HepG2 (cell line): Measurements from ENCODE around the gene UNC5CL. TPM values are rescaled to one million over a fixed set of nuclear protein-coding genes. Genes with fewer than 3 reads are reported as not detected.
"Not testable (repeated sequence)": the region's sequence is repeated elsewhere in the genome, so short reads cannot be mapped to it uniquely, and the experiment has no call there.

Source experiments
- ATAC-seq: fragments of 200-7000 bp; cut with Tn5 transposase; 3 replicates; pipeline ENCODE4 v1.9.1; 2020; ENCODE audit warnings: mild to moderate bottlenecking, moderate library complexity
- BruUV-seq: library from RNA; stranded (reverse); fragments of 400-500 nt; replicated peaks from 2 replicates; lab custom pipeline; 2021; lab: Mats Ljungman, UMichigan
- CTCF ChIA-PET: fragments of 300-600 bp; formaldehyde crosslinking; extraction: SDS; loops from one replicate; lab custom pipeline; 2021; ENCODE audit warnings: low total read pairs, inconsistent platforms, low intra/inter-chr PET ratio; lab: Yijun Ruan, JAX
- POLR2A ChIA-PET: fragments of 350-600 bp; sonication (Branson Sonifier 250); formaldehyde crosslinking; loops from one replicate; lab custom pipeline; 2020; ENCODE audit warnings: antibody characterized with exemption, inconsistent platforms; lab: Yijun Ruan, JAX
- DNase-seq: peaks from one replicate; pipeline ENCODE4 v3.0.0-alpha.2; 2015; ENCODE audit warnings: low spot score
- FAIRE-seq: peaks from 3 replicates; lab custom pipeline; 2011; peaks lifted over from hg19 to GRCh38; lab: Jason Lieb, UNC
- H2AFZ ChIP-seq: one replicate; pipeline ENCODE4 v1.6.1; 2011; ENCODE audit warnings: low read length, inconsistent platforms
- H3K27ac ChIP-seq: fragments of 300-600 bp; 3 replicates; pipeline ENCODE4 v1.8.0; 2011; ENCODE audit warnings: mixed run types, mild to moderate bottlenecking, mixed read lengths, low read length, inconsistent platforms; ENCODE audit not compliant: insufficient read depth; ENCODE audit errors: extremely low read length
- H3K27me3 ChIP-seq, 2 experiments: fragments of 200-600 bp in 1 of 2; 2 replicates in 1 of 2; 3 replicates in 1 of 2; pipeline versions ENCODE4 v1.6.0 to v1.8.0; 2011; ENCODE audit warnings: low read length in 2 of 2, mild to moderate bottlenecking in 2 of 2, moderate library complexity in 2 of 2, inconsistent platforms in 1 of 2; ENCODE audit not compliant: insufficient read depth in 2 of 2, control insufficient read depth in 1 of 2
- H3K36me3 ChIP-seq, 2 experiments: fragments of 200-600 bp in 1 of 2; replicated peaks in 1 of 2; 2 replicates in 1 of 2; 3 replicates in 1 of 2; pipeline versions ENCODE4 v1.5.1 to v1.8.0; 2011; ENCODE audit warnings: low read length in 2 of 2, inconsistent platforms in 1 of 2; ENCODE audit not compliant: insufficient read depth in 2 of 2, control insufficient read depth in 1 of 2
- H3K4me1 ChIP-seq: 2 replicates; pipeline ENCODE4 v1.5.1; 2012; ENCODE audit warnings: low read length, inconsistent platforms; ENCODE audit not compliant: insufficient read depth
- H3K4me2 ChIP-seq: 2 replicates; pipeline ENCODE4 v1.6.0; 2011; ENCODE audit warnings: low read depth, low read length, inconsistent platforms
- H3K4me3 ChIP-seq, 3 experiments: fragments of 200-600 bp in 1 of 3; sonication (generic), shearing (Covaris generic) in 1 of 3; replicated peaks in 1 of 3; 2 replicates each; pipeline ENCODE4 v1.5.1; 2011 to 2016; ENCODE audit warnings: low read length in 3 of 3, inconsistent platforms in 2 of 3, low read depth in 2 of 3, mild to moderate bottlenecking in 2 of 3, control low read depth in 1 of 3, mixed read lengths in 1 of 3; ENCODE audit not compliant: insufficient read depth in 1 of 3
- H3K79me2 ChIP-seq: one replicate; pipeline ENCODE4 v1.6.1; 2011; ENCODE audit warnings: low read length, inconsistent platforms; ENCODE audit not compliant: insufficient read depth
- H3K9ac ChIP-seq: 2 replicates; pipeline ENCODE4 v1.6.0; 2011; ENCODE audit warnings: mild to moderate bottlenecking, low read depth, low read length, inconsistent platforms; ENCODE audit not compliant: insufficient read depth
- H3K9me3 ChIP-seq: 2 replicates; pipeline ENCODE4 v1.5.1; 2012; ENCODE audit warnings: mild to moderate bottlenecking, low read length
- H4K20me1 ChIP-seq: 2 replicates; pipeline ENCODE4 v1.6.0; 2011; ENCODE audit warnings: inconsistent platforms, mild to moderate bottlenecking, low read length, moderate library complexity; ENCODE audit not compliant: insufficient read depth
- ELF3 ChIP-seq: IDR thresholded peaks from 2 replicates; pipeline ENCODE4 v1.6.1; 2016; ENCODE audit warnings: missing genetic modification reagents, missing compliant biosample characterization
- GATAD2A ChIP-seq: IDR thresholded peaks from 2 replicates; pipeline ENCODE4 v1.6.1; 2016
- HOXA5 ChIP-seq: sonication (generic); formaldehyde crosslinking; IDR thresholded peaks from 2 replicates; pipeline ENCODE4 v1.4.0; 2020; ENCODE audit warnings: missing genetic modification reagents
- NR2F6 ChIP-seq, 2 experiments: IDR thresholded peaks; 2 replicates each; pipeline ENCODE4 v1.6.1; 2016; ENCODE audit warnings: antibody characterized with exemption in 1 of 2, mild to moderate bottlenecking in 1 of 2
- RAD21 ChIP-seq: fragments of 450-650 bp; formaldehyde crosslinking; IDR thresholded peaks from 2 replicates; pipeline ENCODE4 v1.5.0; 2020; ENCODE audit warnings: mild to moderate bottlenecking
- RXRB ChIP-seq: IDR thresholded peaks from 2 replicates; pipeline ENCODE4 v1.6.1; 2016; ENCODE audit warnings: borderline replicate concordance, missing genetic modification reagents, missing compliant biosample characterization
- SMAD3 ChIP-seq: sonication (generic); formaldehyde crosslinking; IDR thresholded peaks from 2 replicates; pipeline ENCODE4 v1.4.0; 2020; ENCODE audit warnings: missing genetic modification reagents
- SOX6 ChIP-seq, 2 experiments: fragments of 450-650 bp in 1 of 2; sonication (generic) in 1 of 2; formaldehyde crosslinking in 1 of 2; IDR thresholded peaks; 2 replicates each; pipeline versions ENCODE4 v1.4.0 to v1.6.1; 2017 to 2020; ENCODE audit warnings: antibody characterized with exemption in 1 of 2, mild to moderate bottlenecking in 1 of 2, missing genetic modification reagents in 1 of 2
- TEAD3 ChIP-seq: optimal IDR thresholded peaks from 2 replicates; pipeline ENCODE3; 2016; ENCODE audit warnings: borderline replicate concordance
- XRCC5 ChIP-seq: fragments of 200-400 bp; formaldehyde crosslinking; optimal IDR thresholded peaks from 2 replicates; pipeline ENCODE3; 2017; ENCODE audit warnings: mild to moderate bottlenecking, low read length
- ZNF331 ChIP-seq: sonication (generic); formaldehyde crosslinking; IDR thresholded peaks from 2 replicates; pipeline ENCODE4 v1.4.0; 2020; ENCODE audit warnings: missing genetic modification reagents
- WGBS: methylation state at CpG from one replicate; pipeline ENCODE4 v1.1.6; 2017; ENCODE audit warnings: low lambda C conversion rate; 5-methylcytosine and 5-hydroxymethylcytosine counted together
- in situ Hi-C: cut with HindIII; loops from 2 replicates; pipeline ENCODE4 v1.10.0; 2017; ENCODE audit warnings: low pct_unique_long_range_greater_than_20kb; ENCODE audit not compliant: extremely low pct_ligation_motif_present
- intact Hi-C: fragments of 100-400 bp; cut with micrococcal nuclease; formaldehyde crosslinking; loops from one replicate; pipeline ENCODE4 v1.10.0; 2022; ENCODE audit not compliant: unreplicated experiment
- polyA plus RNA-seq, 8 experiments: library from polyadenylated mRNA; depleted of rRNA in 3 of 8; stranded (reverse) in 7 of 8; unstranded in 1 of 8; fragments of >200 nt; fragmentation: Illumina TruSeq in 4 of 8; extraction: Trizol in 4 of 8; gene quantifications; 2 replicates each; pipeline versions ENCODE4 v1.2.1 to v1.2.3, GENCODE V29; 2011 to 2016; ENCODE audit warnings: low read depth in 4 of 8, missing spikeins in 1 of 8, mixed read lengths in 1 of 8; ENCODE audit not compliant: insufficient read depth in 1 of 8
- total RNA-seq, 5 experiments: library from RNA; depleted of rRNA; stranded (reverse); fragments of >200 nt; fragmentation: Illumina TruSeq; extraction: Trizol; gene quantifications; 2 replicates each; pipeline ENCODE4 v1.2.3, GENCODE V29; 2016; ENCODE audit warnings: low read depth in 1 of 5
- TF ChIP-seq, protein P1 (sequence below): sonication (generic); formaldehyde crosslinking; IDR thresholded peaks from 2 replicates; pipeline ENCODE4 v1.4.0; 2020; ENCODE audit warnings: missing genetic modification reagents, low read depth, mild to moderate bottlenecking, borderline replicate concordance
- TF ChIP-seq, protein P2 (sequence below): sonication (generic); formaldehyde crosslinking; IDR thresholded peaks from 2 replicates; pipeline ENCODE4 v1.5.0; 2020; ENCODE audit warnings: mild to moderate bottlenecking, missing genetic modification reagents
- TF ChIP-seq, protein P3 (sequence below): sonication (generic); formaldehyde crosslinking; IDR thresholded peaks from 2 replicates; pipeline ENCODE4 v1.4.0; 2020; ENCODE audit warnings: missing genetic modification reagents, borderline replicate concordance
- TF ChIP-seq, protein P4 (sequence below), 2 experiments: sonication (generic) in 1 of 2; formaldehyde crosslinking in 1 of 2; IDR thresholded peaks; 2 replicates each; pipeline versions ENCODE4 v1.4.0 to v1.6.1; 2018 to 2020; ENCODE audit warnings: missing genetic modification reagents in 2 of 2, borderline replicate concordance in 1 of 2, low read depth in 1 of 2, mild to moderate bottlenecking in 1 of 2, missing biosample characterization in 1 of 2
- TF ChIP-seq, protein P5 (sequence below): sonication (generic); formaldehyde crosslinking; IDR thresholded peaks from 2 replicates; pipeline ENCODE4 v1.5.0; 2020; ENCODE audit warnings: mild to moderate bottlenecking, missing genetic modification reagents, moderate library complexity

The UNC5CL gene
- total and polyA plus RNA-seq, 2 of the 13 experiments (the other 11 are each of a cell fraction or from before 2014, with no cell fraction given) = 2.4 to 2.5 TPM

DNA sequence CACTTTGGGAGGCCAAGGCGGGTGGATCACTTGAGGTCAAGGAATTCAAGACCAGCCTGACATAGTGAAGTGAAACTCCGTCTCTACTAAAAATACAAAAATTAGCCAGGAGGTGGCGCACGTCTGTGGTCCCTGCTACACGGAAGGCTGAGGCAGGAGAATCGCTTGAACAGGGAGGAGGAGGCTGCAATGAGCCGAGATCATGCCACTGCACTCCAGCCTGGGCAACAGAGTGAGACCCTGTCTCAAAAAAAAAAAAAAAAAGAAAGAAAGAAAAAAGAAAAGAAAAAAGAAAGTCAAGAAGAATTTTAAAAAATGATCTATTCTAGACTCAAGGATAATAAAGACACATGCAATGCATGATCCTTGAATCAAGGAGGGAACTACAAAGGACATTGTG, 32.8 kb downstream of the UNC5CL start:
- CTCF ChIA-PET = interaction anchor here (0.6 to 2.9 kb wide), 7 partner anchors 9 to 314 kb away, joined by 3 to 41 read pairs (median 5); no protein-coding TSS in a partner anchor
- BruUV-seq; H3K9me3 ChIP-seq; H2AFZ ChIP-seq; H4K20me1 ChIP-seq; H3K9ac ChIP-seq; H3K36me3 ChIP-seq; H3K79me2 ChIP-seq; H3K27me3 ChIP-seq; in situ Hi-C loops; H3K4me2 ChIP-seq; POLR2A ChIA-PET; H3K4me3 ChIP-seq; H3K27ac ChIP-seq; TF ChIP-seq NR2F6, SOX6 (IDR thresholded peaks at IDR 0.05): not testable (repeated sequence)
- peak; percentile 88 for FAIRE-seq
- WGBS = 2% methylated on average over 7 of the region's 7 CpGs
- intact Hi-C loops = loop anchor here (1.0 kb wide), 2 partner anchors 21 to 61 kb away; no protein-coding TSS in a partner anchor
- H3K4me1 ChIP-seq = peaks cover 35% of the 10 kb centered on the region
- peak; percentile 86 for ATAC-seq
- DNase-seq = peak; percentile 68
- TF ChIP-seq SMAD3 (CRISPR knock-in tag) (0 out of 2 replicates have a peak, but pooled peaks have one; percentile 9), TEAD3 (CRISPR knock-in tag) (peak; percentile 39), ELF3 (CRISPR knock-in tag) (0 out of 2 replicates have a peak, but pooled peaks have one; percentile 53), HOXA5 (CRISPR knock-in tag) (0 out of 2 replicates have a peak, but pooled peaks have one; percentile 38), XRCC5 (peak; percentile 44), ZNF331 (CRISPR knock-in tag) (0 out of 2 replicates have a peak, but pooled peaks have one; percentile 25), RAD21 (CRISPR knock-in tag) (peak; percentile 63; the same call in 1 of the 2 replicates), GATAD2A (peak; percentile 57), NR2F6 (CRISPR knock-in tag; IDR thresholded peaks at IDR 0.05) (0 out of 2 replicates have a peak, but pooled peaks have one; percentile 12), RXRB (CRISPR knock-in tag) (peak; percentile 40; the same call in 1 of the 2 replicates), SOX6 (CRISPR knock-in tag; IDR thresholded peaks at IDR 0.05) (peak; percentile 12; the same call in 1 of the 2 replicates)
- TF ChIP-seq, protein P1, sequence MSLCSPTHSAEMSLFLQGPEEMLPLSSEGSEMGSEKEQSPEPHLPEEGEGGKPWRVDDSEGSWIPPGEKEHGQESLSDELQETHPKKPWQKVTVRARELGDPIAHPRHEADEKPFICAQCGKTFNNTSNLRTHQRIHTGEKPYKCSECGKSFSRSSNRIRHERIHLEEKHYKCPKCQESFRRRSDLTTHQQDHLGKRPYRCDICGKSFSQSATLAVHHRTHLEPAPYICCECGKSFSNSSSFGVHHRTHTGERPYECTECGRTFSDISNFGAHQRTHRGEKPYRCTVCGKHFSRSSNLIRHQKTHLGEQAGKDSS (CRISPR knock-in tag) = peak; percentile 40; the same call in 1 of the 2 replicates
- TF ChIP-seq, protein P2, sequence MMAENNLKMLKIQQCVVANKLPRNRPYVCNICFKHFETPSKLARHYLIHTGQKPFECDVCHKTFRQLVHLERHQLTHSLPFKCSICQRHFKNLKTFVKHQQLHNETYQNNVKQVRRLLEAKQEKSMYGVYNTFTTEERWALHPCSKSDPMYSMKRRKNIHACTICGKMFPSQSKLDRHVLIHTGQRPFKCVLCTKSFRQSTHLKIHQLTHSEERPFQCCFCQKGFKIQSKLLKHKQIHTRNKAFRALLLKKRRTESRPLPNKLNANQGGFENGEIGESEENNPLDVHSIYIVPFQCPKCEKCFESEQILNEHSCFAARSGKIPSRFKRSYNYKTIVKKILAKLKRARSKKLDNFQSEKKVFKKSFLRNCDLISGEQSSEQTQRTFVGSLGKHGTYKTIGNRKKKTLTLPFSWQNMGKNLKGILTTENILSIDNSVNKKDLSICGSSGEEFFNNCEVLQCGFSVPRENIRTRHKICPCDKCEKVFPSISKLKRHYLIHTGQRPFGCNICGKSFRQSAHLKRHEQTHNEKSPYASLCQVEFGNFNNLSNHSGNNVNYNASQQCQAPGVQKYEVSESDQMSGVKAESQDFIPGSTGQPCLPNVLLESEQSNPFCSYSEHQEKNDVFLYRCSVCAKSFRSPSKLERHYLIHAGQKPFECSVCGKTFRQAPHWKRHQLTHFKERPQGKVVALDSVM (CRISPR knock-in tag) = peak; percentile 93
- TF ChIP-seq, protein P3, sequence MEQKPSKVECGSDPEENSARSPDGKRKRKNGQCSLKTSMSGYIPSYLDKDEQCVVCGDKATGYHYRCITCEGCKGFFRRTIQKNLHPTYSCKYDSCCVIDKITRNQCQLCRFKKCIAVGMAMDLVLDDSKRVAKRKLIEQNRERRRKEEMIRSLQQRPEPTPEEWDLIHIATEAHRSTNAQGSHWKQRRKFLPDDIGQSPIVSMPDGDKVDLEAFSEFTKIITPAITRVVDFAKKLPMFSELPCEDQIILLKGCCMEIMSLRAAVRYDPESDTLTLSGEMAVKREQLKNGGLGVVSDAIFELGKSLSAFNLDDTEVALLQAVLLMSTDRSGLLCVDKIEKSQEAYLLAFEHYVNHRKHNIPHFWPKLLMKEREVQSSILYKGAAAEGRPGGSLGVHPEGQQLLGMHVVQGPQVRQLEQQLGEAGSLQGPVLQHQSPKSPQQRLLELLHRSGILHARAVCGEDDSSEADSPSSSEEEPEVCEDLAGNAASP = 0 out of 2 replicates have a peak, but pooled peaks have one; percentile 29
- TF ChIP-seq, protein P4, sequence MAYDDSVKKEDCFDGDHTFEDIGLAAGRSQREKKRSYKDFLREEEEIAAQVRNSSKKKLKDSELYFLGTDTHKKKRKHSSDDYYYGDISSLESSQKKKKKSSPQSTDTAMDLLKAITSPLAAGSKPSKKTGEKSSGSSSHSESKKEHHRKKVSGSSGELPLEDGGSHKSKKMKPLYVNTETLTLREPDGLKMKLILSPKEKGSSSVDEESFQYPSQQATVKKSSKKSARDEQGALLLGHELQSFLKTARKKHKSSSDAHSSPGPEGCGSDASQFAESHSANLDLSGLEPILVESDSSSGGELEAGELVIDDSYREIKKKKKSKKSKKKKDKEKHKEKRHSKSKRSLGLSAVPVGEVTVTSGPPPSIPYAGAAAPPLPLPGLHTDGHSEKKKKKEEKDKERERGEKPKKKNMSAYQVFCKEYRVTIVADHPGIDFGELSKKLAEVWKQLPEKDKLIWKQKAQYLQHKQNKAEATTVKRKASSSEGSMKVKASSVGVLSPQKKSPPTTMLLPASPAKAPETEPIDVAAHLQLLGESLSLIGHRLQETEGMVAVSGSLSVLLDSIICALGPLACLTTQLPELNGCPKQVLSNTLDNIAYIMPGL (CRISPR knock-in tag; IDR thresholded peaks at IDR 0.05; ENCODE audit: borderline replicate concordance in 1 of 2, low read depth in 1 of 2) = peak in 1 of 2 experiments; percentile 54; a peak in 1 of 4 replicates
- TF ChIP-seq, protein P5, sequence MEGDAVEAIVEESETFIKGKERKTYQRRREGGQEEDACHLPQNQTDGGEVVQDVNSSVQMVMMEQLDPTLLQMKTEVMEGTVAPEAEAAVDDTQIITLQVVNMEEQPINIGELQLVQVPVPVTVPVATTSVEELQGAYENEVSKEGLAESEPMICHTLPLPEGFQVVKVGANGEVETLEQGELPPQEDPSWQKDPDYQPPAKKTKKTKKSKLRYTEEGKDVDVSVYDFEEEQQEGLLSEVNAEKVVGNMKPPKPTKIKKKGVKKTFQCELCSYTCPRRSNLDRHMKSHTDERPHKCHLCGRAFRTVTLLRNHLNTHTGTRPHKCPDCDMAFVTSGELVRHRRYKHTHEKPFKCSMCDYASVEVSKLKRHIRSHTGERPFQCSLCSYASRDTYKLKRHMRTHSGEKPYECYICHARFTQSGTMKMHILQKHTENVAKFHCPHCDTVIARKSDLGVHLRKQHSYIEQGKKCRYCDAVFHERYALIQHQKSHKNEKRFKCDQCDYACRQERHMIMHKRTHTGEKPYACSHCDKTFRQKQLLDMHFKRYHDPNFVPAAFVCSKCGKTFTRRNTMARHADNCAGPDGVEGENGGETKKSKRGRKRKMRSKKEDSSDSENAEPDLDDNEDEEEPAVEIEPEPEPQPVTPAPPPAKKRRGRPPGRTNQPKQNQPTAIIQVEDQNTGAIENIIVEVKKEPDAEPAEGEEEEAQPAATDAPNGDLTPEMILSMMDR = peak; percentile 88
